GM19035 (cell line): ENCODE data around the gene GPBAR1.
A peak's percentile ranks its signal among the peaks of the same experiment; 100 is the strongest.

Source experiments
- ATAC-seq: cut with Tn5 transposase; IDR thresholded peaks from one replicate; pipeline ENCODE4 v1.9.1; 2021; ENCODE audit not compliant: unreplicated experiment

Gene GPBAR1

DNA sequence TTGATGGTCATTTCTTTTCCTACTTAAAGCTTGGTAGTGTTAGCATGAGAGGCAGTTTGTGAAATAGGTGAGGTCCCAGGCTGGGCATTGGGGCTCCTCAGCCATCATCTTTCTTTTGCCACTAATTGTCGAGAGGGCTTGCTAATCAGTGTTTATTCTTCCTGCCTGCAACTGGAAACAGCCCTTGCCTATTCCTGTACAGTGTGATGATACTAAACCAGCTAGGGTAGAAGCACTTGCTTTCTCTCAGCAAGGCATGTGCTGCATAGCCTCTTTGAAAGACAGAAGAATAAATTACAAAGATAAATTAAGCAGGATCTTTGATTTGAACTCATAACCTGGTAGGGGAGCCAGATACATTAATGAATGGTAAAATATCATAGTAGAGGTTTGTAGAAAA lies 16.6 kb upstream of the GPBAR1 start:
- no peak for ATAC-seq

GRCh38 chr2:218244665-218245064 lies 16.1 kb upstream of the GPBAR1 start:
- no peak for ATAC-seq

DNA sequence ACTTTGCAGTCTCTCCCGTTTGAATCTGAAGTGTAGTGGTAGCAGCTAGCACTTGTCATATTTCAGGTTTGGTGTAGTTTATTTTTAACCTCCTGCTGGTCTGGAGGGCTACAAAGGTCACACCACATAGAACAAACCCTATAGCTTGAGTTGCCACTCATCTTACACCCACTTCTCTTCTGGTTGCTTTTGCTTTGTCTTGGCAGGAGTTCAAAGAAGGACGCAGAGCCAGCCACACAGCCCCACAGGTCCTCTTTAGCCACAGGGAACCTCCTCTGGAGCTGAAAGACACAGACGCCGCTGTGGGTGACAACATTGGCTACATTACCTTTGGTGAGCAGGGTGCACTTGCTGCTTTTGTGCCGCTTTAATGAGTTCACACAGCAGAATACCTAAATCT lies 15.6 kb upstream of the GPBAR1 start:
- no peak for ATAC-seq

DNA sequence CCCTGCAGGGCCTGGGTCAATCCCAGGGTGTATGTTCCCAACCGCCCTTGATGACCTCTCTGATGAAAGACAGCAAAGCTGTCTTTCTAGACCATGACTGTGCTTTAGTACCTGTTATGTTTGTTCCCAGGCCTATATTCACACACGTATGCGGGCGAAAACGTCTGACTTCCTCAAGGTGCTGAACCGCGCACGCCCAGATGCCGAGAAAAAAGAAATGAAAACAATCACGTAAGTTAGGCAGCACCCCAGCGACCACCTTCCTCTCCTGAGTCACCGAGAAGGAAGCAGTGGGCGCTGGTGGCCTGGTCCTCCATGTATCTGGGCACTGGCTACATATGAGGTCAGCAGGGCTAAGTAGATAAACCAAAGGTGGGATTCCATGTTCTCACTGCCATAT lies 11.1 kb upstream of the GPBAR1 start:
- ATAC-seq: no peak

DNA sequence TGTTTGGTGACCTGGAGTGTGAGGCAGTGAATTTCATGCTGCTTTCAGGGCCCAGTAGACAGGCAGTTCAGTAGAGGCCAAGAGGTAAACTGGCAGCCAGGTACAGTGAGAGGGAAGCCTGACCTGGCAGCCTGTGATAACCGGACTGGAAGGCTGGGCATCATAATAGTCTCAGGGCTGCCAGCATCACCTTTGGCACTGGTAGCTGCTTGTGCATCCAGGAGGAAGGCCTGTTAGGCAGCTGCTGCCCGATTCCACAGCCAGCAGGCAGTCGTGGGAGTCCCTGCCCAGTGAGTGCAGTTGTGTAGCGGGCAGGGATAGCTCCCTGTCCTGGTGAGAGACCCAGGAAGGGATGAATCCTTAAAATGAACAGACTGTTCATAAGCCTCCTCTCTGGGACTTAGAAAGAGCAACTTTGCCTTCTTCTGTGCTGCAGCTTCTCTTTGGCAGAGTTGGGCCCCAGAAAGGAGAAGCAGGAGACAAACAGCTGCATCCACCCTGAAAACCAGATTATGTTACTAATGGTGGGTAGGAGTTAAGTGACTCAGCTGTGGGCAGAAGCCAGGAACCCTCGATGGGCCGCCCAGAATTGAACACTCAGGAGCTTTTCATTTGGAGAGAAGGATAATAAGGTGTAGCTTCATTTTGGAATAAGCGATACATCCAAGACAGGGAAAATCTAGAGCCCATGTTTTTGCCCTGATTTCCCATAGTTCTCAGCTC lies 8.1 kb upstream of the GPBAR1 start:
- no peak for ATAC-seq

DNA sequence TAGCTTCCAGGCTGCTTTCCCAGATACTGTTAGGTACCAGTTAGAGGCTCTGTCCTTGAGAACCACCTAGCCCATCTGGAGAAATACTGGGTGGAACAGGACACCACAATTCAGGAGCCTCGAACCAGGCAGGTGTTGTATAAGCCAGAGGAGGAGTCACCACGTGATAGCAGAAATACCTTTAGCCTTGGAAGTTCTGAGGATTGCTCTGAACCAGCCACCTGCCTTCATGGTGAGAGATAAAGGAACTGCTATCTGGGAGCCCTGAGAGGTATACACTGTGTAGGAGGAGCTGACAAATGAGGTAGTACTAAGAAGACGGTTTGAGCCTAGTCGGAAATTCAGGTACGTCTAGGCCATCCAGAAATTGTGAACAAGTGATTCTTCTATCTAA lies 7.6 kb upstream of the GPBAR1 start:
- ATAC-seq: no peak

- ATAC-seq: no peak
Observed at GRCh38 chr2:218255446-218255845, 5.4 kb upstream of the GPBAR1 start.

DNA sequence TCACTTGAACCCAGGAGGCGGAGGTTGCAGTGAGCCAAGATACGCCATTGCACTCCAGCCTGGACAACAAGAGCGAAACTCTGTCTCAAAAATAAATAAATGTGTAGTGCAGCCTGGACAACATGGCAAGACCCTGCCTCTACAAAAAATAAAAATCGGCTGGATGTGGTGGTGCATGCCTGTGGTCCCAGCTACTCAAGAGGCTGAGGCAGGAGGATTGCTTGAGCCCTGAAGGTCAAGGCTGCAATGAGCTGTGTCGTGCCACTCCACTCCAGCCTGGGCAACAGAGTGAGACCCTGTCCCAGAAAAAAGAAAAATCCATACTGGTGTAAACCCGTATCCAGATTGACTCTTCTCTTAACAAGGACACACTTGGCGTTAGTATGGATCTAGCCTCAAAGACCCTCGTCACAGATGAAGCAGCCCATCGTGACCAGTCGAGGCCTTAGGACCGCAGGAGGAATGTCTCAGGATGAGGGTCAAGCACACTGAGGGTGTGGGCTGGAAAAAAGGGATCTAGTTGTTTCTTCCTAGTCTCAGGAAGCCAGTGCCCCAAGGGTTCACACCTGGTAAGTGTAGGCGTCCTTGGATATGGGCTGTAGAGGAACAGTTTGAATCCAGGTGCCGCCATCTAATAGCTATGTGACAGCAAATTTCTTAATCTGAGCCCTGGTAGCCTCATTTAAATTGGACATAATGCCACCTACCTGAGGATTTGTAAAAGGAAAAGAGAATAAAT lies 4.0 kb upstream of the GPBAR1 start:
- ATAC-seq: peak; percentile 3

GRCh38 chr2:218257390-218257981 lies 3.3 kb upstream of the GPBAR1 start:
- peak; percentile 62 for ATAC-seq

- no peak for ATAC-seq
Observed at GRCh38 chr2:218259099-218259961, 1.5 kb upstream of the GPBAR1 start.

DNA sequence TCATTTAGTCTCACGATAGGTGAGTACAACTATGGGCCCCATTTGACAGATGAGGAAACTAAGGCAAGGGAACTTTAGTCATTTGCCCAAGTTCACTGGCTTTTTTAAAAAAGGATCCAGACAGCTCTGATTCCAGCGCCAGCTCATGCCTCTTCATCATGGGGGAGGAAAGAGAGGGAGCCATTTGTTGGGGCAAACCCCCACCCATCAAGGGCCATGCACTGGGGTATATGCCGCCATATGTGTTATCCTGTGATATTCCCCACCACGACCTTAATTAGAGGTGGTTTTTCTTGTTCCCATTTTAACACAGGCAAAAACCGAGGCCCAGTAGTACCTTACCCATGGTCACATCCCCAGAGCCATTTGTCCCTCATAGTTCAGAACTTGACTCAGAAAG lies 649 bp upstream of the GPBAR1 start:
- no peak for ATAC-seq

DNA sequence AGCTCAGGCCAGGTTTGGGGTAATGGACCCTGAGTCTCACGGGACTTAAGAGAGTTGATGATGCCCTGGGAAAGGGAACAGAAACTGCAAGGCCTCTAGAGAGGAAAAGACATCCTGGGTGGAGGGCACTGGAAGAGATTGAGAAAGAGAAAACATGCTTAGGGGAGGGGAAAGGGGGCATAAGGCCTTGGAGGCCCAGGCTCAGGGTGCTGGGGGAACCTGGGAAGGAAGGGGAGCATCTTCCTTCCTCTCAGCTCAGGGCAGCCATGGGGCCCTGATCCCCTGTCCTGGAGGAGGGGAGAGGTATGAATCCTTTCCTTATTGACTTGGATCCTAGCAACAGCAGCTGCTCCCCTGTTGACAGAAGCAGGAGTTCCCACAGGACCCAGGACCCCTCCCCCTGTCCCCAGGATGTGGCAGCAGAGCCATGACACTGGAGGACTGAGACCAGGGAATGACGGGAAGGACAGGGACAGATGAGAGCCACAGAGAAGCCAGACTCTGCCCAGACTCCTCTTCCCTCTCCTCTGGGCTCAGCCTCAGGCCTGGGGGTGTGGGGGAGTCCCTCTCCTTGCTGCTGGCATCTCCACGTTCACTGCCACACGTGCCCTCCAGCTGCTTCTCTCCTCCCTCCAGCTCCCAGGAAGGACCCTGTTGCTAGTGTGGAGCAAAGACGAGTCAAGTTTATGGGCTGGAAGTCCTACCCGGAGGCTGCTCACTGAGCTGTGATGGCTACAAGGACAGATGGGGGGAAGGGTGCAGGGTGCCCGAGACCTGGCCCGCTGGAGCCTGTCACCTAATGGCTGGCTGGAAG lies 815 bp downstream of the GPBAR1 start:
- no peak for ATAC-seq

DNA sequence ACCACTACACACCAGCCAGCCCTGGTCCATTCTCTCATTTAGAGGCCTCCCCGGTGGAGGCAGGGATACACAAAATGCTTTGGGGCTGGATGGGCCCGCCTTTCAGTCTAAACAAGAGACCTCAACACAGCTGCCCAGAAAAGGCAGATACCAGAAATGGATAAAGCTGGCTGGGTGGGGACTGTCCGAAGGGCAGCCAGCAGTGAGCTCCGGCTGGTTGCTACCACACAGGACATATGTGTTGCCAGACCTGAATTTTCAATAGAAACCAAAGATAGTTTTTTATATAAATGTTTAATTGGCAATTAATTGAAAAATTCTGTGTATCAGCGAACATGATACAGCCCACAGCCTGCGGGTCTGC lies 1.4 kb downstream of the GPBAR1 start:
- no peak for ATAC-seq

GRCh38 chr2:218262631-218263586 lies 2.1 kb downstream of the GPBAR1 start:
- no peak for ATAC-seq

DNA sequence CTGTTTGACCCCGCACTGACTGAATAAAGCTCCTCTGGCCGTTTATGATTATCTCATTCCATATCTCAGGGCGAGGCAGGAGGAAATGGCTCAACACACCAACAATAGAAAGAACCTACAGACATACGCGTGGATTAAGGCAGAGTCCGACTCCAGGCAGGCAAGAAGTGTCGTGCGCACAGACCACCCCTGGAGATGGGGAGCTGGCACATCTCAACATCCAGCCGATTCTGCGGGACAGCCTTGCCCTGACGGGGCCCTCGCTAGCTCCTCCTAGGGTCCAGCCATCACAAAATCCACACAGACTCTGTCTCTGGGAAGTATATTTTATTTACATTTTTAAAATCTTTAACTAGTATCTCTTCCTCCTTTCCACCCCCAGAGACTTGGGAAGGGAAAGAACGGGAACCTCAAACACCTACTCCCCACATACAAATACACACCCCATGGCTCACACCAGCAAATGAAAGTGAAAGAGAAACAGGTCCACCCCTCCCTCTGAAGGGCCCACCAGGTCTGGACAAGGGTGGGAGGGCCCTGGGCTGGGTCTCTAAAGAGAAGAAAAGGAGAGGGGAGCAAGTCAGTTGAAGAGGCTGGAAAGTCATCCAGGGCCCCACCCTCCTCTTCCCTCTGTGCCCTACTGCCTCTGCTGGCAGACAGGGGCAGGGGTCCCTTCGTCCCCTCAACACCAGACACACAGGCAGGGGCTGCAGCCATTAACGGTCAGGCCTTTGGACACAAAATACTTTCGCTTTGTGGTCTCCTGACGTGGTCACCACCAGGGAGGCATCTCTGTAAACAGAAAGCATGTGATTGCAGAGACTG lies 3.2 kb downstream of the GPBAR1 start:
- no peak for ATAC-seq

DNA sequence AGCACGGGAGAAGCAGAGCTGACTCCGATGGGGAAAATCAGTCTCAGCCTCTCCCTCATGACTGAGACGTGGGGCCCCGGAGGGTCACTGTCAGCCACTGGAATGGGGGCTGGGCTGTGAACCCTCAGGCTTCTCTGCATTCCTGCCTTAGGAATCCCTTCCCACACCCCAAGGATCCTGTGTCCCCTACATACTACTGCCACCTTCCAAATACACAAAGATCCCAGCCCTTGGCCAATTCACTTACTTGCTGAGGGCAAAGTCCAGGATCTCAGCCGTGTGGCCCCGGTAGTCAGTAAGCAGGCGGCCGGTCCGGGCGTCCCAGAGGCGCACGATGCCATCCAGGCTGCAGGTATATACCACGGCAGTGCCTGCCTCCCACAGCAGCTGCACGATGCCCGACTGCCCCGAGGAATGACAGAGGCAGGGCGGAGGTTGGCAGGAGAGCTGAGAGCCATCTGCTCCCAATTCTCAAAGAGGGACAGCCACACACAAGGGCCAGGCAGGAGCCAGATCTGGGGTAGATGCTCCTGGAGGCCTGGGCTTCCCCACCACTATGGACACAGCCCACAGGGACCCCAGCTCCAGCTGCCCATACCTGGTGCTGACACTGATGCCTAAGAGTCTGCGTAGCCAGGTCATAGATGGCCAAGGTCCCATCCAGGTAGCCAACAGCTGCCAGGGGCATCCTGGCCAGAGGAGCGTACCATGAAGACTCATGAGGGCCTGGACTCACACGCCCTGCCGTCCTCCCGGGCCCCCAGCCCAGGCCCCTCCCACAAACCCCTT lies 4.2 kb downstream of the GPBAR1 start:
- ATAC-seq: no peak

GRCh38 chr2:218265626-218266025 lies 4.8 kb downstream of the GPBAR1 start:
- ATAC-seq: no peak
